Muscle layer of colon (tissue), 2 donors: ENCODE measurements around the gene TIMP3.
A peak's percentile ranks its signal among the peaks of the same experiment; 100 is the strongest.

Experiments
- H3K27ac ChIP-seq: one replicate; pipeline ENCODE4 v1.7.0; 2013; ENCODE audit warnings: low read depth, mild to moderate bottlenecking, low read length, moderate library complexity
- H3K27me3 ChIP-seq, 2 donors: one replicate each; pipeline ENCODE4 v1.7.0; 2013; ENCODE audit warnings: low read length in 2 of 2, mild to moderate bottlenecking in 2 of 2; ENCODE audit not compliant: insufficient read depth in 2 of 2, control insufficient read depth in 1 of 2
- H3K36me3 ChIP-seq: one replicate; pipeline ENCODE4 v1.7.0; 2013; ENCODE audit warnings: mild to moderate bottlenecking, low read length; ENCODE audit not compliant: insufficient read depth
- H3K4me1 ChIP-seq: one replicate; pipeline ENCODE4 v1.7.0; 2013; ENCODE audit warnings: mild to moderate bottlenecking, low read length; ENCODE audit not compliant: insufficient read depth
- H3K4me3 ChIP-seq, 2 donors: one replicate each; pipeline ENCODE4 v1.7.0; 2013; ENCODE audit warnings: low read length in 2 of 2, low read depth in 1 of 2, mild to moderate bottlenecking in 1 of 2, moderate library complexity in 1 of 2
- H3K9ac ChIP-seq: one replicate; pipeline ENCODE4 v1.7.0; 2013; ENCODE audit warnings: low read length
- H3K9me3 ChIP-seq: one replicate; pipeline ENCODE4 v1.7.0; 2013; ENCODE audit warnings: mild to moderate bottlenecking, low read length
- donor health status: abdominal sarcoma.
- donor health status: Adenocarcinoma of cecum.

The TIMP3 gene

GRCh38 chr22:32837142-32837541 lies 35.6 kb downstream of the TIMP3 start:
- no peak overlapping the region for H3K4me3 ChIP-seq
- H3K4me1 ChIP-seq = peaks cover 70% of the 10 kb centered on the region
- no peaks in the 10 kb centered on the region for H3K27me3 ChIP-seq
- H3K9me3 ChIP-seq = no peaks in the 10 kb centered on the region
- peaks cover 16% of the 10 kb centered on the region for H3K36me3 ChIP-seq
- H3K9ac ChIP-seq = no peak overlapping the region
- no peak overlapping the region for H3K27ac ChIP-seq

DNA sequence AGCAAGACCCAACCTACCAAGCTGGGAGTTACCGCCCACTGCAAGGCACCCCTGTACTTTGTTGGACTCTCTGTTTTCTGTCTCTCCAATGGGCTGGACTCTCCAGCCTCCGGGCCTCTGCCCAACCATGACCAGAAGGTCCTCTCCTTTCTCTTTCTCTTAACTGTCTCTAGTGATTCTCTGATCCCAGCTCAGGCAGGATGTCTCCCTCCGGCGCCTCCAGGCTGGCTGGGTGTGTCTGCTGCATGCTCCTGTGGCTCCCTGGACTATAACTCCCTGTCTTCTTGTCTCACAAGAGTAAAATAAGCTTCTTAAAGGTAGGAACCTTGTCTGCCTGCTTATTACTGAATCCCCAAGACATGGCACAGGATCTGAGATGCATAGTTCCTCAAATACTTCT lies 36.3 kb downstream of the TIMP3 start:
- peaks cover 67% of the 10 kb centered on the region for H3K4me1 ChIP-seq
- H3K4me3 ChIP-seq = no peak overlapping the region
- H3K27ac ChIP-seq = no peak overlapping the region
- H3K9ac ChIP-seq = no peak overlapping the region
- peaks cover 16% of the 10 kb centered on the region for H3K36me3 ChIP-seq
- no peaks in the 10 kb centered on the region for H3K9me3 ChIP-seq
- no peaks in the 10 kb centered on the region for H3K27me3 ChIP-seq

DNA sequence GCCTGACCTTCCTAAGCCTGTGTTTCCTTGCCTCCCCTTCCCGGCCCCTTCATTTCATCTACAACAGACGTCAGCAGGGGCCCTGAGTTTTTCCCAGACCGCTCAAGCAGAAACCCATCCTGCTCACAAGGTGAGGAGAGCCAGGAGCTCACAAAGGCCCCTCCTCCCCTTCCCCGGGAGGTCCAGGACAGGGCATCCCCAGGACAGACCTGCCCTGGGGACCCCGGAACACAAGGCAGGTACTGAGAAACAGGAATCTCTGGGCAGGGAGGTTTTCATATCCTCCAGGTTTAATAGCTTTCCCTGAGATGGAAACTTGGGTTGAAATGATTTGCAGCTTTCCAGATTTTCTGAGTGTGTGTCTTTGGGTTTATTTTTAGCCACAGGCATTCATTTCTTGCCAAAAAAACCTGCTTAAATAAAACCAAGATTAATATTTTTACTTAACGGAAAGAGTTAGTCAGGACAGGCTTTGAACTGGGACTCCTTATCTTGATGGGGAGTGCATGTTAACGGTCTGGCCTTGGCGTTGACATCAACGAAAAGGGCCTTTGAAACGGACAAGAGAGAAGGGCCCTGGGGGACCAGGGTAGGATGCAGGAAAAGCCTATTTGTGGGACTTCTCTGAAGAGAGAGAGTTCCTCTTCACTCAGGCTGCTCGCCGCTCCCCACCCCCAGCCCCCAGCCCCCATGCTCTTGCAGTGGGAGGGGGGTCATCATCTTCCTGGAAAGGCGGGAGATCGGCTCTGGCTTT lies 38.5 kb downstream of the TIMP3 start:
- H3K4me1 ChIP-seq = peaks cover 56% of the 10 kb centered on the region
- peak overlapping the region; percentile 50 for H3K27ac ChIP-seq
- no peak overlapping the region for H3K4me3 ChIP-seq
- H3K27me3 ChIP-seq = no peaks in the 10 kb centered on the region
- no peak overlapping the region for H3K9ac ChIP-seq
- peaks cover 13% of the 10 kb centered on the region for H3K36me3 ChIP-seq
- no peaks in the 10 kb centered on the region for H3K9me3 ChIP-seq

DNA sequence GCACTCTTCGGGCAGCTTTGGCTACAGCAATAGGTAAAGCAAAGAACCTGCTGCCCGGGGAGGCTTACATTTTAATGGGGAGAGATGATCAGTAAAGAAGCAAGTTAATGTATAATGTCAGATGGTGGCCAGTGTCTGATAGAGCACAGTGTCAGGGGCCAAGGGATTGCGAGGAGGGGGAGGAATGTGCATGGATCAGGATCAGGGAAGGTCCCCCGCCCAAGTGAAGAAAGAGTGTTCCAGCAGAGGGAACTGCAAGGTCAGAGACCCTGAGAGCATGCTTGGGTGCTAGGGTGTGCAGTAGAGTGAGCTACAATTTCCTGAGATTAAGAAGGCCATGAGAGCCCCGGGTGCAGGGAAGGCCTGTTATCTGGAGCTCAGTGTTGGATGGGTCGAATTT lies 39.7 kb downstream of the TIMP3 start:
- no peak overlapping the region for H3K27ac ChIP-seq
- H3K4me3 ChIP-seq = peak overlapping the region in 1 of 2 donors; percentile 17
- peaks cover 4% of the 10 kb centered on the region for H3K36me3 ChIP-seq
- H3K27me3 ChIP-seq = no peaks in the 10 kb centered on the region
- no peaks in the 10 kb centered on the region for H3K9me3 ChIP-seq
- peaks cover 60% of the 10 kb centered on the region for H3K4me1 ChIP-seq
- H3K9ac ChIP-seq = no peak overlapping the region

DNA sequence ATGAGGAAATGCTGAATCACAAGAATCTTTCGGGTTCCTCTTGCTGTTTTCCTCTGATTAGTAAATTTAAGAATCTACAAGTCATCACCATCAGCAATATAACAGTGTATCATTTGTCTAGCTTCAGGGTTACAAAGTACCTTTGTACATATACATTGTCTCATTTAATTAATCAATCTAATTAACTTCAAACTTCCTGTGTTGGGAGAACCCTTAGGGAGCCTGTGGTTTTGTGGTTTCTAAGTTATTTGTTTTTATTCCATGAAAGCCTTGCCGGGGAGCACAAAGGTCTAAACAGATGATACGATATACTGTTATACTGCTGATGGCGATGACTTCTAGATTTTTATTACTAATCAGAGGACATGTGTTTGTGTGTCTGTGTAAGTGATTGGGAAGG lies 41.0 kb downstream of the TIMP3 start:
- no peaks in the 10 kb centered on the region for H3K9me3 ChIP-seq
- no peak overlapping the region for H3K27ac ChIP-seq
- H3K27me3 ChIP-seq = no peaks in the 10 kb centered on the region
- peaks cover 4% of the 10 kb centered on the region for H3K36me3 ChIP-seq
- no peak overlapping the region for H3K4me3 ChIP-seq
- H3K9ac ChIP-seq = no peak overlapping the region
- H3K4me1 ChIP-seq = peaks cover 61% of the 10 kb centered on the region

GRCh38 chr22:32843300-32843699 lies 41.8 kb downstream of the TIMP3 start:
- no peaks in the 10 kb centered on the region for H3K27me3 ChIP-seq
- H3K9me3 ChIP-seq = no peaks in the 10 kb centered on the region
- H3K36me3 ChIP-seq = peaks cover 4% of the 10 kb centered on the region
- no peak overlapping the region for H3K4me3 ChIP-seq
- no peak overlapping the region for H3K9ac ChIP-seq
- H3K4me1 ChIP-seq = peaks cover 61% of the 10 kb centered on the region
- H3K27ac ChIP-seq = no peak overlapping the region

DNA sequence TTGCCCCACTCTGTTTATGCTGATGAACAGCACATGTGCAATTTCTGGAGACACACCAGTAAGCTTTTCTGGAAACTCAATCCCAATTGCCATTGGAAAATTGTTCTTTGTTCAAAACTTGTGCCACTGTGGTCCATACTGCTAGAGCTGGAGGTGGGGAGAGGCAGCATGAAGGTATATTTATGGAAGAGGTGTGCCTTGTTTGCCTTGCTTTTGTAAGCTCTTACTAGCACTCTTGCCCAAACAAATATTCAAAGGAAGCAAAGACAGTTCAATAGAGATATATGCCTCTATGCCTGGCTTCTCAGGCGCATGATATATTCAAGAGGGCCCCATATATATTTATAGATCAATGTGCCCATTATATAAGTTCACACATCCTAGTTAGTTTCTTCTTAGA lies 42.7 kb downstream of the TIMP3 start:
- Histone ChIP-seq H3K4me1 (peaks cover 60% of the 10 kb centered on the region), H3K27me3 (no peaks in the 10 kb centered on the region), H3K9ac (no peak overlapping the region), H3K27ac (no peak overlapping the region), H3K9me3 (no peaks in the 10 kb centered on the region), H3K4me3 (no peak overlapping the region), H3K36me3 (peaks cover under 1% of the 10 kb centered on the region)

DNA sequence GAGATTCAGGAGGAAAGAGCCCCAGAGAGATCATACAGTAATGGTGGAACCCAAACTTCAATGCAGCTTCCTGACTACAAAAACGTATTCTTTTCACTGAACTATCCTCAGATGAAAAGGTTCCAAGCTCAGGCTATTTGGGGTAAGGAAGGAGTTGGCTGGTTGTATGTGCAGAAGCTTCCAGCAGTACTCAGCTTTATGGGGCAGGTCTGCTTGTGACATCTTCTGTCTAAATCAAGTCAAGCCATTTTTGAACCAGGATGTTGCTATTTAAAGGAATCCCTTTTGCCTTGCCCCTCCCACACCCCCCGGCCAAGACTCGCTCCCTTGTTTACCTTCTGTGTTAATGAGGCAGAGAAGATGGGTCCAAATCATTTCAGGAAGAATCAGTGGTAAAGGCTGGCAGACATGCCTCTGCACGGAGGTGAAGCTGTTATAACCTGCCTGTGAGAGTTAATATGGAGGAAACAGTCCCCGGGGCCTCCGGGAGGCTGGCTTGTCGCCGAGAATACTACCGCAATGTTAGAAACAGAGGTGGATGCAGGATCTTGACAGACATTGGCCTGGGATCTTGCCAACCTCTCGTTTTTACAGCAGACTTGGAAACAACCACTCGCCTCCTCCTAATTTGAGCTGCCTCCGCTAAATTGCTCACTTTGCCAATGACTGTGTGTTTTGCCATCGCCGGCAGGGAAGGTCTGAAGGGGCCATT lies 45.4 kb downstream of the TIMP3 start:
- no peaks in the 10 kb centered on the region for H3K27me3 ChIP-seq
- H3K36me3 ChIP-seq = peaks cover 17% of the 10 kb centered on the region
- peaks cover 67% of the 10 kb centered on the region for H3K4me1 ChIP-seq
- H3K4me3 ChIP-seq = peak overlapping the region in 1 of 2 donors; percentile 30
- H3K9ac ChIP-seq = no peak overlapping the region
- no peaks in the 10 kb centered on the region for H3K9me3 ChIP-seq
- H3K27ac ChIP-seq = peak overlapping the region; percentile 51

DNA sequence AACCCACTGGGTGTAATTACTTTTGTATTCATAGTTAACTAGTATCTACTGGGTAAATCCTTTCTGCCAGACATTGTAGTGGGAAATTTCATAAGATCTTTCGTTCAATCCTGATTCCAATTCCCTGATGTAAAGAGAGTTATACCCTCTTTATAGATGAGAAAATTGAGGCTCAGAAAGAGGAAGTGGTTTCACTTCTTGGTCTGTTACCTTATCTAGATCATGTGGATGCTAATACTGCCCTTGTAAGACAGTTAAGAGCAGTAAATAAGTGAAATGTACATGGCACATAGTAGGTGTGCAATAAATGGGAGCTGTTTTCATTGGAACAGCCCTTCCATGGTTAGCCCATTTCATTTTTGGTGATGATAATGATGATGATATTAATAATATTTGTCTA lies 46.7 kb downstream of the TIMP3 start:
- H3K36me3 ChIP-seq = peaks cover 21% of the 10 kb centered on the region

DNA sequence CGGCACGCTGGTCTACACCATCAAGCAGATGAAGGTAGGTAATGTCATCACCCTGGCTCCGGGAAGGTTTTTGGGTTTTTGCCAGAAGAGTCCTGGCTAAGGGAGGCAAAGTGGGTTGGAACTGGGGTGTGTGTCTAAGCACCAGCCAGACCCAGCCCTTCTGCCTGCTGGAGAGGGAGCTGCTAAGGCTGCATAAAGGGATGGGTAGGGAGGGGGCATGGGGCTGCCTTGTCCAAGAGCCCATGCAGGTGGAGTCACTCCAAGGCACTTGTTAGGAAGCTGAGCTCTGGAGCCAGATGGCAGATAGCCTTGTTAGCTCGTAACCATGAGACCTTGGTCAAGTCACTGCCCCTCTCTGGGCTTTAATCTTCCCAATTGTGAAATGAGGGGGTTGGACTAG lies 48.0 kb downstream of the TIMP3 start:
- Histone ChIP-seq H3K9ac (no peak overlapping the region), H3K27me3 (no peaks in the 10 kb centered on the region), H3K9me3 (no peaks in the 10 kb centered on the region), H3K36me3 (peaks cover 34% of the 10 kb centered on the region), H3K27ac (peak overlapping the region; percentile 1), H3K4me1 (peaks cover 91% of the 10 kb centered on the region), H3K4me3 (no peak overlapping the region)

More for the DNA sequence above, 46.7 kb downstream of the TIMP3 start:
- Histone ChIP-seq H3K27ac (peak overlapping the region; percentile 55), H3K4me3 (no peak overlapping the region), H3K9ac (no peak overlapping the region), H3K9me3 (no peaks in the 10 kb centered on the region), H3K4me1 (peaks cover 80% of the 10 kb centered on the region), H3K27me3 (no peaks in the 10 kb centered on the region)

DNA sequence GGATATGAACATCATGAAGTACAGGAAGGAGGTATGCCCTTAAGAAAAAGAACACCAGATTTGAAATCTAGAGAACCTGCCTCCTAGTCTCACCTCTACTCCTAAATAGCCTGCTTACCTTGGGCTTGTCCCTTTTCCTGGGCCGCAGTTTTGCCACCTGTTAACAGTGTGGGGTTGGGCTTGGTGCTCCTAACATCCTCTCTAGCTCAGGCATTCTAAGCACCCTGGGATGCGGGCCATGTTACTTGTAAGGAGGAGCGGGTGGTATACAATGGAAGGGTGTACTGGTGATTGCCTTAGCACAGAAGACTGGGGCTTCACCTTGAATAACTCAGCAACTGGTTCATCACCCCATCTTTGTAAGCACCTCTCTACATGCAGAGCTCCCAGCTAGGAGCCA lies 48.7 kb downstream of the TIMP3 start:
- Histone ChIP-seq H3K4me1 (peaks cover 91% of the 10 kb centered on the region), H3K27me3 (no peaks in the 10 kb centered on the region), H3K9ac (no peak overlapping the region), H3K4me3 (peak overlapping the region; percentile 6), H3K9me3 (no peaks in the 10 kb centered on the region), H3K36me3 (peaks cover 37% of the 10 kb centered on the region), H3K27ac (peak overlapping the region; percentile 70)
